ENCODE data around the gene CHST11.

The CHST11 gene

GRCh38 chr12:104657726-104658484 is 201.2 kb downstream of the CHST11 start:
- no peak for DNase-seq (ENCODE audit: low read depth)
- no peak for TF ChIP-seq CTCF (IDR thresholded peaks at IDR 0.05; ENCODE audit: low read length, missing control alignments)
- no peak overlapping the region for H3K4me3 ChIP-seq (replicated peaks; ENCODE audit: low read depth, low read length)

GRCh38 chr12:104659058-104659457 is 202.3 kb downstream of the CHST11 start:
- no peak overlapping the region for H3K4me3 ChIP-seq (replicated peaks; ENCODE audit: low read depth, low read length)

GRCh38 chr12:104662203-104662602 is 205.5 kb downstream of the CHST11 start:
- no peak for TF ChIP-seq CTCF (IDR thresholded peaks at IDR 0.05; ENCODE audit: low read length, missing control alignments)
- H3K4me3 ChIP-seq (replicated peaks; ENCODE audit: low read depth, low read length): no peak overlapping the region
- peak; percentile 62 for DNase-seq (ENCODE audit: low read depth)

More at GRCh38 chr12:104659058-104659457, 202.3 kb downstream of the CHST11 start:
- TF ChIP-seq CTCF (IDR thresholded peaks at IDR 0.05; ENCODE audit: low read length, missing control alignments): no peak
- DNase-seq (ENCODE audit: low read depth): no peak

GRCh38 chr12:104662908-104663307 is 206.2 kb downstream of the CHST11 start:
- no peak overlapping the region for H3K4me3 ChIP-seq (replicated peaks; ENCODE audit: low read depth, low read length)
- DNase-seq (ENCODE audit: low read depth): no peak
- no peak for TF ChIP-seq CTCF (IDR thresholded peaks at IDR 0.05; ENCODE audit: low read length, missing control alignments)

GRCh38 chr12:104664351-104664750 is 207.6 kb downstream of the CHST11 start:
- H3K4me3 ChIP-seq (replicated peaks; ENCODE audit: low read depth, low read length): no peak overlapping the region
- TF ChIP-seq CTCF (IDR thresholded peaks at IDR 0.05; ENCODE audit: low read length, missing control alignments): no peak
- no peak for DNase-seq (ENCODE audit: low read depth)

GRCh38 chr12:104665296-104665695 is 208.5 kb downstream of the CHST11 start:
- no peak for TF ChIP-seq CTCF (IDR thresholded peaks at IDR 0.05; ENCODE audit: low read length, missing control alignments)
- no peak overlapping the region for H3K4me3 ChIP-seq (replicated peaks; ENCODE audit: low read depth, low read length)
- no peak for DNase-seq (ENCODE audit: low read depth)

- no peak overlapping the region for H3K4me3 ChIP-seq (replicated peaks; ENCODE audit: low read depth, low read length)
- peak; percentile 42 for DNase-seq (ENCODE audit: low read depth)
- TF ChIP-seq CTCF (IDR thresholded peaks at IDR 0.05; ENCODE audit: low read length, missing control alignments): no peak
These were observed 210.4 kb downstream of the CHST11 start for GRCh38 chr12:104667139-104667538.

Measured in fibroblast of pulmonary artery (primary cell).